NB4 (cell line): ENCODE measurements around the gene DCLRE1B.

Source experiments
- DNase-seq: peaks from one replicate; pipeline ENCODE4 v3.0.0; 2010; ENCODE audit warnings: low read depth
- H3K4me3 ChIP-seq: one replicate; pipeline ENCODE4 v1.5.1; 2011; ENCODE audit warnings: mild to moderate bottlenecking, low read depth, low read length, moderate library complexity
- CTCF ChIP-seq: IDR thresholded peaks from one replicate; pipeline ENCODE4 v1.5.1; 2012; ENCODE audit warnings: low read depth, low read length
- MAX ChIP-seq: IDR thresholded peaks from 2 replicates; pipeline ENCODE4 v1.6.1; 2011; ENCODE audit warnings: low read depth, low read length
- MYC ChIP-seq: IDR thresholded peaks from 2 replicates; pipeline ENCODE4 v1.6.1; 2011; ENCODE audit warnings: low read depth, low read length
- POLR2A ChIP-seq: IDR thresholded peaks from 2 replicates; pipeline ENCODE4 v1.6.1; 2011; ENCODE audit warnings: mild to moderate bottlenecking; ENCODE audit not compliant: insufficient read length; ENCODE audit errors: extremely low read depth

Gene DCLRE1B

GRCh38 chr1:113899111-113899510, 6.0 kb upstream of the DCLRE1B start:
- DNase-seq = no peak
- no peak overlapping the region for H3K4me3 ChIP-seq
- no peak for TF ChIP-seq CTCF
- no peak for TF ChIP-seq POLR2A
- no peak for TF ChIP-seq MYC
- TF ChIP-seq MAX = no peak

- no peak overlapping the region for H3K4me3 ChIP-seq
These were observed 3.9 kb upstream of the DCLRE1B start for GRCh38 chr1:113901191-113901590.

GRCh38 chr1:113903501-113904292, 1.4 kb upstream of the DCLRE1B start:
- no peak for TF ChIP-seq CTCF
- DNase-seq = peak; percentile 40

More at GRCh38 chr1:113901191-113901590, 3.9 kb upstream of the DCLRE1B start:
- no peak for TF ChIP-seq POLR2A
- TF ChIP-seq MAX = no peak
- TF ChIP-seq MYC = no peak
- no peak for DNase-seq

GRCh38 chr1:113904293-113904673, 843 bp upstream of the DCLRE1B start:
- no peak for DNase-seq
- no peak for TF ChIP-seq MYC
- no peak for TF ChIP-seq CTCF
- no peak; the same call in none of the 2 replicates for TF ChIP-seq MAX
- no peak for TF ChIP-seq POLR2A

More at GRCh38 chr1:113903501-113904292, 1.4 kb upstream of the DCLRE1B start:
- H3K4me3 ChIP-seq = peak overlapping the region; percentile 96

GRCh38 chr1:113905435-113905861, 322 bp downstream of the DCLRE1B start:
- peak; percentile 54 for DNase-seq
- H3K4me3 ChIP-seq = peak overlapping the region; percentile 92
- TF ChIP-seq CTCF (no peak), MAX (no peak), POLR2A (no peak), MYC (no peak)

More at GRCh38 chr1:113904293-113904673, 843 bp upstream of the DCLRE1B start:
- peak overlapping the region; percentile 96 for H3K4me3 ChIP-seq

GRCh38 chr1:113912594-113913311, 7.6 kb downstream of the DCLRE1B start:
- TF ChIP-seq MAX (no peak), POLR2A (no peak), CTCF (no peak), MYC (no peak)
- DNase-seq = no peak
- H3K4me3 ChIP-seq = no peak overlapping the region
